A673 (cell line): ENCODE results near the gene LRRN4.

Experiments
- CTCF ChIP-seq: fragments of 300-800, 200-600 bp; sonication (generic); conservative IDR thresholded peaks from 2 replicates; pipeline ENCODE4 v1.5.1; 2017; ENCODE audit warnings: low read depth, mild to moderate bottlenecking, antibody characterized with exemption, low read length, moderate library complexity, mixed read lengths
- EZH2 ChIP-seq: fragments of 200-600 bp; sonication (generic); IDR thresholded peaks from 2 replicates; pipeline ENCODE4 v1.6.1; 2017; ENCODE audit warnings: borderline replicate concordance, low read depth, mild to moderate bottlenecking, mixed read lengths, antibody characterized with exemption, low read length; ENCODE audit not compliant: poor library complexity, severe bottlenecking

- TF ChIP-seq CTCF, result no peak
- no peak for TF ChIP-seq EZH2
Observed at GRCh38 chr20:6100246-6100645, 46.4 kb upstream of the LRRN4 start.
